Testis (tissue), 2 donors: Measurements from ENCODE around the gene PHF19.

Experiments
- CTCF ChIP-seq, 3 experiments: fragments of 450-650 bp in 2 of 3; fragments of 200-600 bp in 1 of 3; sonication (generic) in 1 of 3; IDR thresholded peaks; one replicate each; pipeline ENCODE4 v1.5.1; 2016 to 2019; ENCODE audit warnings: antibody characterized with exemption in 3 of 3, mild to moderate bottlenecking in 2 of 3, moderate library complexity in 1 of 3
- POLR2A ChIP-seq: fragments of 450-650 bp; IDR thresholded peaks from one replicate; pipeline ENCODE4 v1.6.1; 2017; ENCODE audit warnings: antibody characterized with exemption, mild to moderate bottlenecking, moderate library complexity

GRCh38 chr9:120924698-120925534 is 47.9 kb upstream of the PHF19 start:
- TF ChIP-seq CTCF (IDR thresholded peaks at IDR 0.05), result no peak
- no peak for TF ChIP-seq POLR2A
